DND-41 (cell line): ENCODE data around the gene TLNRD1.

Source experiments
- ATAC-seq: fragments of 200-7000 bp; cut with Tn5 transposase; 3 replicates; pipeline ENCODE4 v1.9.1; 2021; ENCODE audit warnings: low read depth; ENCODE audit not compliant: insufficient read depth
- DNase-seq: peaks from one replicate; pipeline ENCODE4 v3.0.0-alpha.2; 2020
- H2AFZ ChIP-seq: 2 replicates; pipeline ENCODE4 v1.6.0; 2012; ENCODE audit warnings: low read depth, low read length
- H3K27ac ChIP-seq: 2 replicates; pipeline ENCODE4 v1.5.1; 2012; ENCODE audit warnings: low read length, inconsistent platforms
- H3K27me3 ChIP-seq: fragments of 200-600 bp; sonication (generic); 2 replicates; pipeline ENCODE4 v1.6.0; 2012; ENCODE audit warnings: low read length, mild to moderate bottlenecking, inconsistent platforms; ENCODE audit not compliant: insufficient read depth, poor library complexity
- H3K36me3 ChIP-seq: 2 replicates; pipeline ENCODE4 v1.5.1; 2012; ENCODE audit warnings: low read length, inconsistent platforms; ENCODE audit not compliant: insufficient read depth
- H3K4me1 ChIP-seq: 2 replicates; pipeline ENCODE4 v1.5.1; 2012; ENCODE audit warnings: mild to moderate bottlenecking, low read length; ENCODE audit not compliant: insufficient read depth
- H3K4me2 ChIP-seq: 2 replicates; pipeline ENCODE4 v1.6.0; 2012; ENCODE audit warnings: mild to moderate bottlenecking, moderate library complexity, low read length, inconsistent platforms; ENCODE audit not compliant: insufficient read depth
- H3K4me3 ChIP-seq, 2 experiments: fragments of 200-600 bp in 1 of 2; shearing (Covaris generic) in 1 of 2; 2 replicates each; pipeline ENCODE4 v1.5.1; 2012 to 2016; ENCODE audit warnings: inconsistent platforms in 2 of 2, low read length in 2 of 2, mild to moderate bottlenecking in 2 of 2, low read depth in 1 of 2, moderate library complexity in 1 of 2
- H3K79me2 ChIP-seq: 2 replicates; pipeline ENCODE4 v1.6.0; 2012; ENCODE audit warnings: low read length, inconsistent platforms; ENCODE audit not compliant: insufficient read depth
- H3K9ac ChIP-seq: 2 replicates; pipeline ENCODE4 v1.6.0; 2012; ENCODE audit warnings: low read depth, mild to moderate bottlenecking, inconsistent platforms, low read length, moderate library complexity
- H3K9me3 ChIP-seq: 2 replicates; pipeline ENCODE4 v1.5.1; 2012; ENCODE audit warnings: low read length, moderate library complexity, mild to moderate bottlenecking, inconsistent platforms; ENCODE audit not compliant: insufficient read depth, severe bottlenecking
- H4K20me1 ChIP-seq: 2 replicates; pipeline ENCODE4 v1.6.0; 2012; ENCODE audit warnings: low read length; ENCODE audit not compliant: insufficient read depth
- CTCF ChIP-seq: IDR thresholded peaks from 2 replicates; pipeline ENCODE4 v1.5.1; 2012; ENCODE audit warnings: borderline replicate concordance, low read length, moderate library complexity, mild to moderate bottlenecking; ENCODE audit not compliant: poor library complexity, severe bottlenecking; ENCODE audit errors: extremely low read depth
- EZH2 ChIP-seq: IDR thresholded peaks from 3 replicates; pipeline ENCODE4 v1.6.1; 2012; ENCODE audit warnings: borderline replicate concordance, low read depth, mild to moderate bottlenecking, moderate library complexity, low read length, inconsistent platforms; ENCODE audit not compliant: severe bottlenecking

TLNRD1 gene

GRCh38 chr15:80996247-80996646 lies 4.5 kb upstream of the TLNRD1 start:
- no peaks in the 10 kb centered on the region for H4K20me1 ChIP-seq
- TF ChIP-seq EZH2 (no peak), CTCF (peak; percentile 57)

DNA sequence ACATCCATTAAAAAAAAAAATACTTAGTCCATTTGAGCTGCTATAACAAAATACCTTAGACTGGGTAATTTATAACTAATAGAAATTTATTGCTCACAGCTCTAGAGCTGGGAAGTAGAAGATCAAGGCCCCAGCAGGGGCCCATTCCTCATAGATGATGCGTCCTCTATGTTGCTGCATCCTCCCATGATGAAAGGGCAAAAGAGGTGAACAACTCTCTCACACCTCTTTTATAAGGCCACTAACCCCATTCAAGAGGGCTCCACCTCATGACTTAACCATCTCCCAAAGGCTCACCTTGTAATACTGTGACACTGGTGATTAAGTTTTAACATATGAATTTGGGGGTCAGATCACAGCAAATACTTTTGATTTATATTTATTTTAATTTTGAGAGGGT lies 3.0 kb upstream of the TLNRD1 start:
- Histone ChIP-seq H2AFZ (no peak overlapping the region), H3K36me3 (peaks cover 5% of the 10 kb centered on the region), H3K9me3 (no peaks in the 10 kb centered on the region), H4K20me1 (peaks cover 6% of the 10 kb centered on the region), H3K9ac (no peak overlapping the region), H3K4me2 (no peak overlapping the region), H3K27me3 (no peaks in the 10 kb centered on the region), H3K4me3 (no peak overlapping the region), H3K27ac (no peak overlapping the region), H3K79me2 (peaks cover 16% of the 10 kb centered on the region), H3K4me1 (peaks cover 23% of the 10 kb centered on the region)
- TF ChIP-seq CTCF (no peak), EZH2 (no peak)
- no peak for ATAC-seq
- no peak for DNase-seq

More at GRCh38 chr15:80996247-80996646, 4.5 kb upstream of the TLNRD1 start:
- Histone ChIP-seq H3K9ac (no peak overlapping the region), H3K79me2 (peaks cover 2% of the 10 kb centered on the region), H3K4me1 (peaks cover 11% of the 10 kb centered on the region), H3K27me3 (no peaks in the 10 kb centered on the region), H3K9me3 (no peaks in the 10 kb centered on the region), H3K4me3 (no peak overlapping the region), H2AFZ (no peak overlapping the region), H3K36me3 (no peaks in the 10 kb centered on the region; the same call in 1 of the 2 replicates), H3K4me2 (no peak overlapping the region), H3K27ac (no peak overlapping the region)
- ATAC-seq: no peak
- no peak for DNase-seq

GRCh38 chr15:80998251-80998650 lies 2.5 kb upstream of the TLNRD1 start:
- Histone ChIP-seq H2AFZ (no peak overlapping the region; the same call in 1 of the 2 replicates), H3K36me3 (peaks cover 10% of the 10 kb centered on the region), H3K79me2 (peaks cover 22% of the 10 kb centered on the region), H3K4me2 (no peak overlapping the region), H3K27ac (no peak overlapping the region), H3K4me1 (peaks cover 29% of the 10 kb centered on the region), H3K9me3 (no peaks in the 10 kb centered on the region), H3K9ac (no peak overlapping the region), H4K20me1 (peaks cover 11% of the 10 kb centered on the region), H3K27me3 (no peaks in the 10 kb centered on the region), H3K4me3 (no peak overlapping the region)
- ATAC-seq (no peak), DNase-seq (no peak)
- TF ChIP-seq CTCF (no peak), EZH2 (no peak)
